HG02623 (cell line): ENCODE measurements around the gene KDF1.

Experiments
- ATAC-seq: cut with Tn5 transposase; IDR thresholded peaks from one replicate; pipeline ENCODE4 v1.9.1; 2021; ENCODE audit warnings: moderate library complexity; ENCODE audit not compliant: unreplicated experiment

KDF1 gene

GRCh38 chr1:26959722-26960624 is at the start of gene KDF1:
Gene KDF1 (minus strand): TSS chr1:26960468. CDS start chr1:26952380, 8,088 bp downstream.
- no peak for ATAC-seq

GRCh38 chr1:27009601-27010197 is 49.4 kb upstream of the KDF1 start:
- ATAC-seq = no peak

- ATAC-seq = no peak
Observed at GRCh38 chr1:27007909-27008582, 47.8 kb upstream of the KDF1 start.

GRCh38 chr1:27006683-27007082 is 46.4 kb upstream of the KDF1 start:
- ATAC-seq = no peak

GRCh38 chr1:27005648-27006496 is 45.6 kb upstream of the KDF1 start:
- ATAC-seq = no peak

- ATAC-seq = no peak
Observed at GRCh38 chr1:27005166-27005530, 44.9 kb upstream of the KDF1 start.

GRCh38 chr1:27004471-27005165 is 44.4 kb upstream of the KDF1 start:
- no peak for ATAC-seq

GRCh38 chr1:27003745-27004470 is 43.6 kb upstream of the KDF1 start:
- ATAC-seq = no peak

- no peak for ATAC-seq
Observed at GRCh38 chr1:27001570-27002360, 41.5 kb upstream of the KDF1 start.

- no peak for ATAC-seq
Observed at GRCh38 chr1:27000817-27001460, 40.7 kb upstream of the KDF1 start.

GRCh38 chr1:27000090-27000816 is 40.0 kb upstream of the KDF1 start:
- no peak for ATAC-seq

GRCh38 chr1:26999440-26999987 is 39.2 kb upstream of the KDF1 start:
- no peak for ATAC-seq

- no peak for ATAC-seq
Observed at GRCh38 chr1:26998429-26999300, 38.4 kb upstream of the KDF1 start.

GRCh38 chr1:26996665-26997064 is 36.4 kb upstream of the KDF1 start:
- no peak for ATAC-seq

- no peak for ATAC-seq
Observed at GRCh38 chr1:26996024-26996423, 35.8 kb upstream of the KDF1 start.

GRCh38 chr1:26994787-26995517 is 34.7 kb upstream of the KDF1 start:
- ATAC-seq = no peak
